Prostate gland (tissue), 2 donors: ENCODE results near the gene CCPG1.

Source experiments
- POLR2A ChIP-seq: fragments of 450-650 bp; IDR thresholded peaks from one replicate; pipeline ENCODE4 v1.6.1; 2016; ENCODE audit warnings: antibody characterized with exemption, mild to moderate bottlenecking
- TF ChIP-seq, protein P1 (sequence below), 4 experiments: fragments of 200-600 bp in 2 of 4; fragments of 450-650 bp in 2 of 4; sonication (generic) in 2 of 4; IDR thresholded peaks; 1 replicate in 3 of 4; 2 replicates in 1 of 4; pipeline ENCODE4 v1.5.1; 2016 to 2019; ENCODE audit warnings: antibody characterized with exemption in 4 of 4, mild to moderate bottlenecking in 2 of 4, moderate library complexity in 2 of 4

DNA sequence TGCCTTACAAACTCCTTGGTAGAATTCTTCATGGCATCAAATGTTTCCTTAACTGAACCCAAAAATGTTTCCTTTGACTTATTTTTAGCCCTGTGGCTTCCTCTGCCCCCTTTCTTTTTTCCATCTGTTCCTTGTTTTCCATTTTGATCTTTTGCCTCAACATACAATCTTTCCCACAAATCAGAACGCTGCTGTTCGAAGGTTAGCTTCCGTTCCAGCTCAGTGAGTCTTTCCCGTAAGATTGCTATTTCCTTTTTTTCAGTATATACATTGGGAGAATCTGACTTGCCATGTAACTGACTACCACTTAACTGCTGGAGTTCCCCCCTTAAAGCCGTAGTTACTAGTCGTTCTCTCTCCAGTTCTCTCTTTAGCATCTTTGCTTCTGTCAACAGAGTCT is 47.9 kb downstream of the CCPG1 start:
- TF ChIP-seq, protein P1, sequence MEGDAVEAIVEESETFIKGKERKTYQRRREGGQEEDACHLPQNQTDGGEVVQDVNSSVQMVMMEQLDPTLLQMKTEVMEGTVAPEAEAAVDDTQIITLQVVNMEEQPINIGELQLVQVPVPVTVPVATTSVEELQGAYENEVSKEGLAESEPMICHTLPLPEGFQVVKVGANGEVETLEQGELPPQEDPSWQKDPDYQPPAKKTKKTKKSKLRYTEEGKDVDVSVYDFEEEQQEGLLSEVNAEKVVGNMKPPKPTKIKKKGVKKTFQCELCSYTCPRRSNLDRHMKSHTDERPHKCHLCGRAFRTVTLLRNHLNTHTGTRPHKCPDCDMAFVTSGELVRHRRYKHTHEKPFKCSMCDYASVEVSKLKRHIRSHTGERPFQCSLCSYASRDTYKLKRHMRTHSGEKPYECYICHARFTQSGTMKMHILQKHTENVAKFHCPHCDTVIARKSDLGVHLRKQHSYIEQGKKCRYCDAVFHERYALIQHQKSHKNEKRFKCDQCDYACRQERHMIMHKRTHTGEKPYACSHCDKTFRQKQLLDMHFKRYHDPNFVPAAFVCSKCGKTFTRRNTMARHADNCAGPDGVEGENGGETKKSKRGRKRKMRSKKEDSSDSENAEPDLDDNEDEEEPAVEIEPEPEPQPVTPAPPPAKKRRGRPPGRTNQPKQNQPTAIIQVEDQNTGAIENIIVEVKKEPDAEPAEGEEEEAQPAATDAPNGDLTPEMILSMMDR (IDR thresholded peaks at IDR 0.05), result no peak
- no peak for TF ChIP-seq POLR2A
